B cell (primary cell): ENCODE data around the gene KRT82. TPM values are rescaled to one million over a fixed set of nuclear protein-coding genes. Genes with fewer than 3 reads are reported as not detected.

ENCODE experiments used
- ATAC-seq: fragments of 200-7000 bp; cut with Tn5 transposase; one replicate; pipeline ENCODE4 v1.10.0; 2021; ENCODE audit warnings: low read depth, mild to moderate bottlenecking, moderate number of reproducible peaks, moderate library complexity
- CTCF ChIA-PET: fragments of 350-600 bp; sonication (Branson Sonifier 250); formaldehyde crosslinking; loops from one replicate; lab custom pipeline; 2021; ENCODE audit warnings: antibody characterized with exemption, inconsistent platforms; lab: Charles Lee
- POLR2A ChIA-PET: fragments of 350-600 bp; sonication (Branson Sonifier 250); formaldehyde crosslinking; loops from one replicate; lab custom pipeline; 2021; ENCODE audit warnings: antibody characterized with exemption; lab: Charles Lee
- DNase-seq: peaks from one replicate; pipeline ENCODE4 v3.0.0; 2013
- H2AFZ ChIP-seq: 2 replicates; pipeline ENCODE4 v1.6.1; 2012; ENCODE audit warnings: mild to moderate bottlenecking, low read depth, low read length; ENCODE audit not compliant: insufficient read depth, poor library complexity, severe bottlenecking
- H3K27ac ChIP-seq, 2 donors: 1 replicate in 1 of 2; 2 replicates in 1 of 2; pipeline ENCODE4 v1.5.1; 2012 to 2013; ENCODE audit warnings: low read length in 2 of 2, mild to moderate bottlenecking in 2 of 2, moderate library complexity in 1 of 2
- H3K27me3 ChIP-seq, 4 experiments: fragments of 200-600 bp in 1 of 4; sonication (generic) in 1 of 4; replicated peaks in 1 of 4; 1 replicate in 2 of 4; 2 replicates in 2 of 4; pipeline versions ENCODE4 v1.6.1 to v1.7.0; 2013 to 2016; ENCODE audit warnings: low read length in 3 of 4, mild to moderate bottlenecking in 2 of 4, mixed read lengths in 1 of 4, moderate library complexity in 1 of 4; ENCODE audit not compliant: insufficient read depth in 4 of 4, control insufficient read depth in 3 of 4; ENCODE audit errors: control extremely low read depth in 1 of 4
- H3K36me3 ChIP-seq, 2 experiments: replicated peaks in 1 of 2; 1 replicate in 1 of 2; 2 replicates in 1 of 2; pipeline versions ENCODE4 v1.6.1 to v1.7.1; 2013; ENCODE audit warnings: low read length in 1 of 2; ENCODE audit not compliant: insufficient read depth in 2 of 2, control insufficient read depth in 1 of 2; ENCODE audit errors: control extremely low read depth in 1 of 2, extremely low read depth in 1 of 2
- H3K4me1 ChIP-seq, 2 donors: fragments of 200-600 bp in 1 of 2; sonication (generic) in 1 of 2; 1 replicate in 1 of 2; 2 replicates in 1 of 2; pipeline versions ENCODE4 v1.5.1 to v1.6.1; 2013 to 2017; ENCODE audit warnings: low read length in 2 of 2; ENCODE audit not compliant: control insufficient read depth in 2 of 2, insufficient read depth in 2 of 2
- H3K4me2 ChIP-seq: replicated peaks from 2 replicates; pipeline ENCODE3; 2012; ENCODE audit warnings: mild to moderate bottlenecking, low read depth, low read length; ENCODE audit not compliant: poor library complexity, severe bottlenecking
- H3K4me3 ChIP-seq, 5 experiments: fragments of 200-600 bp in 1 of 5; sonication (generic) in 1 of 5; 1 replicate in 3 of 5; 2 replicates in 2 of 5; pipeline versions ENCODE4 v1.5.1 to v1.7.0; 2011 to 2016; ENCODE audit warnings: low read length in 4 of 5, mild to moderate bottlenecking in 4 of 5, low read depth in 2 of 5, control low read depth in 1 of 5, moderate library complexity in 1 of 5; ENCODE audit not compliant: insufficient read depth in 1 of 5; ENCODE audit errors: control extremely low read depth in 1 of 5, extremely low read depth in 1 of 5
- H3K79me2 ChIP-seq: fragments of 200-600 bp; sonication (generic); one replicate; pipeline ENCODE4 v1.6.0; 2016; ENCODE audit warnings: low read length; ENCODE audit not compliant: control insufficient read depth, insufficient read depth
- H3K9ac ChIP-seq: fragments of 200-600 bp; sonication (generic); 2 replicates; pipeline ENCODE4 v1.6.1; 2017; ENCODE audit warnings: mild to moderate bottlenecking, low read length, moderate library complexity
- H3K9me3 ChIP-seq, 3 donors: one replicate each; pipeline versions ENCODE4 v1.6.1 to v1.7.1; 2013; ENCODE audit warnings: low read length in 2 of 3; ENCODE audit not compliant: control insufficient read depth in 2 of 3, insufficient read depth in 1 of 3; ENCODE audit errors: control extremely low read depth in 1 of 3
- H4K20me1 ChIP-seq: 2 replicates; pipeline ENCODE4 v1.6.0; 2012; ENCODE audit warnings: mild to moderate bottlenecking, low read length; ENCODE audit not compliant: insufficient read depth, control insufficient read depth, poor library complexity, severe bottlenecking
- H3K27ac Mint-ChIP-seq: one replicate; pipeline ENCODE4 v1.8.0; 2021; ENCODE audit warnings: mixed read lengths
- H3K27me3 Mint-ChIP-seq: one replicate; pipeline ENCODE4 v1.8.0; 2021; ENCODE audit warnings: mixed read lengths
- H3K4me1 Mint-ChIP-seq: one replicate; pipeline ENCODE4 v1.8.0; 2021; ENCODE audit warnings: mixed read lengths
- H3K4me3 Mint-ChIP-seq: one replicate; pipeline ENCODE4 v1.8.0; 2021; ENCODE audit warnings: mixed read lengths
- H3K9me3 Mint-ChIP-seq: one replicate; pipeline ENCODE4 v1.8.0; 2022; ENCODE audit warnings: mixed read lengths; ENCODE audit not compliant: insufficient read depth
- EZH2 ChIP-seq: IDR thresholded peaks from 2 replicates; pipeline ENCODE4 v1.6.1; 2012; ENCODE audit warnings: borderline replicate concordance, low read depth, mild to moderate bottlenecking, moderate library complexity, low read length; ENCODE audit not compliant: insufficient read depth, poor library complexity, severe bottlenecking
- WGBS: methylation state at CpG from one replicate; pipeline ENCODE4 v1.1.5; 2013; ENCODE audit warnings: missing lambda C conversion rate; ENCODE audit not compliant: insufficient coverage; 5-methylcytosine and 5-hydroxymethylcytosine counted together
- intact Hi-C: fragments of 100-400 bp; cut with micrococcal nuclease; formaldehyde crosslinking; loops from one replicate; pipeline ENCODE4 v1.10.0; 2022
- polyA plus RNA-seq: library from polyadenylated mRNA; depleted of rRNA; stranded (reverse); fragments of >200 nt; gene quantifications from 2 replicates; pipeline ENCODE4 v1.2.3, GENCODE V29; 2012
- total RNA-seq, 2 donors: library from RNA; stranded (reverse); fragments of 120-200 nt in 1 of 2; gene quantifications; 1 replicate in 1 of 2; 2 replicates in 1 of 2; pipeline versions ENCODE4 v1.2.3 to v1.2.4, GENCODE V29; 2013 to 2022
- TF ChIP-seq, protein P1 (sequence below): fragments of 200-600 bp; IDR thresholded peaks from one replicate; pipeline ENCODE4 v1.8.0; 2022; ENCODE audit warnings: antibody characterized with exemption, mild to moderate bottlenecking

Gene KRT82
- total and polyA plus RNA-seq, 2 donors (not counting 1 experiment from before 2014, with no cell fraction given): not detected

DNA sequence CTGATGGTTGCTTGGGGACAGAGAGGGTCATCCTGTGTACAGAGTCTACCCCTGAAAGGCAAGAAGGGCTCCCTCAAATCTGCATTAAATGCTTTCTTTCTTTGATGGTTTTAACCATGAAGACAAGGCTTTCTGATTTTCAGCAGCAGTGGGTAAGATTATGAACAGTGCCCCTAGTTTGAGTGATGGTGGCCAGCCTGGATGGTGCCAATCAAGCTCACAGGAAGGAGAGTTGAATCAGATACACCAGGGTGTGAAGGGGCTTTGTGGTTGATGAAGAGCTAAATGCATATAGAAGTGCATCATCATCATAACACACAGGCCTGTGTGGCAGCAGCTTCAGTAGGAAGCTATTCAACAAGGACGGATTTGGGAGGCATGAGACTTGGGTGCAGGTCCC, 44.6 kb downstream of the KRT82 start:
- H3K79me2 ChIP-seq: no peaks in the 10 kb centered on the region
- intact Hi-C loops: no loop called here
- Mint-ChIP-seq H3K9me3 (no peaks in the 10 kb centered on the region), H3K4me3 (no peak overlapping the region), H3K27me3 (peaks cover 6% of the 10 kb centered on the region), H3K4me1 (peaks cover 28% of the 10 kb centered on the region), H3K27ac (no peak overlapping the region)
- H3K4me2 ChIP-seq: no peak overlapping the region
- peaks cover 20 to 21% of the 10 kb centered on the region in 2 donors for H3K4me1 ChIP-seq
- H3K4me3 ChIP-seq: no peak overlapping the region
- CTCF ChIA-PET: interaction anchor here (0.9 kb wide), 1 partner anchor 8 kb away, joined by 3 read pairs; no protein-coding TSS in a partner anchor
- ATAC-seq (no peak), DNase-seq (no peak)
- no peak overlapping the region for H2AFZ ChIP-seq
- TF ChIP-seq, protein P1, sequence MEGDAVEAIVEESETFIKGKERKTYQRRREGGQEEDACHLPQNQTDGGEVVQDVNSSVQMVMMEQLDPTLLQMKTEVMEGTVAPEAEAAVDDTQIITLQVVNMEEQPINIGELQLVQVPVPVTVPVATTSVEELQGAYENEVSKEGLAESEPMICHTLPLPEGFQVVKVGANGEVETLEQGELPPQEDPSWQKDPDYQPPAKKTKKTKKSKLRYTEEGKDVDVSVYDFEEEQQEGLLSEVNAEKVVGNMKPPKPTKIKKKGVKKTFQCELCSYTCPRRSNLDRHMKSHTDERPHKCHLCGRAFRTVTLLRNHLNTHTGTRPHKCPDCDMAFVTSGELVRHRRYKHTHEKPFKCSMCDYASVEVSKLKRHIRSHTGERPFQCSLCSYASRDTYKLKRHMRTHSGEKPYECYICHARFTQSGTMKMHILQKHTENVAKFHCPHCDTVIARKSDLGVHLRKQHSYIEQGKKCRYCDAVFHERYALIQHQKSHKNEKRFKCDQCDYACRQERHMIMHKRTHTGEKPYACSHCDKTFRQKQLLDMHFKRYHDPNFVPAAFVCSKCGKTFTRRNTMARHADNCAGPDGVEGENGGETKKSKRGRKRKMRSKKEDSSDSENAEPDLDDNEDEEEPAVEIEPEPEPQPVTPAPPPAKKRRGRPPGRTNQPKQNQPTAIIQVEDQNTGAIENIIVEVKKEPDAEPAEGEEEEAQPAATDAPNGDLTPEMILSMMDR: no peak
- TF ChIP-seq EZH2: no peak
- peaks cover 0 to 5% (median 0%) of the 10 kb centered on the region in 4 experiments for H3K27me3 ChIP-seq
- H4K20me1 ChIP-seq: no peaks in the 10 kb centered on the region
- no peak overlapping the region for H3K9ac ChIP-seq
- no peaks in the 10 kb centered on the region for H3K9me3 ChIP-seq
- 100% methylated on average over 1 of the region's 1 CpG for WGBS
- POLR2A ChIA-PET: no interaction called here
- no peaks in the 10 kb centered on the region for H3K36me3 ChIP-seq
- no peak overlapping the region for H3K27ac ChIP-seq

DNA sequence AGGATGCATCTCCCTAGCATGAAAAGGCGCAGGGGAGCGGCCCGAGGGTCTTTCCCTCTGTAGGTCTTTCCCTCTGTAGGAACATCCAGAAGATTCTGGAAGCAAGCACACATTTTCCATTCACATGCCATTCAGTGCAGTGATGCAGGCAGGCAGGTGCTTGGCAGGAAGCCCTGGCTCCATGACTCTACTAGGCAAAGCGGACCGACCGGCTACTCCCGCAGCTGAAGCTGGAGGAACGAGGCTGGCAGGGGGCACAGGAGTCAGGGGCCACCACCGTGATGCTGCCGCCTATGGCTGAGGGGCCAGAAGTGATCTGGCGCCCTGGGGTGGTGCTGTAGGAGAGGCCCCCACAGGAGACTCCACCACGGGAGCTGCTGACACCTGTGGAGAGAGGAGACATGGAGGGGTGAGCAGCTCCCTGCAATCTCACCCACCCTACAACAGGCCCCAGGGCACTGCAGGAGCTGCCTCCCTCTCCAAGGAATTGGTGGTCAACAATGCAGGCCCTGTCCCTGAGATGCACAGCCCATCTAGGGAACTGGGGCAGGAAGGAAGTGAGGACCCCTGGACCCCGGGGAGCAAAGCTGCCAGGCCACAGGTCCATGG, 45.4 kb downstream of the KRT82 start:
- no peak overlapping the region for H3K9ac ChIP-seq
- H4K20me1 ChIP-seq: no peaks in the 10 kb centered on the region
- no peak for DNase-seq
- no peak for TF ChIP-seq EZH2
- TF ChIP-seq, protein P1: no peak
- intact Hi-C loops: no loop called here
- ChIA-PET POLR2A (no interaction called here), CTCF (no interaction called here)
- no peaks in the 10 kb centered on the region for H3K9me3 ChIP-seq
- H3K79me2 ChIP-seq: no peaks in the 10 kb centered on the region
- H3K27ac ChIP-seq: no peak overlapping the region
- ATAC-seq: no peak
- Mint-ChIP-seq H3K4me1 (peaks cover 28% of the 10 kb centered on the region), H3K27ac (no peak overlapping the region), H3K4me3 (no peak overlapping the region), H3K9me3 (no peaks in the 10 kb centered on the region), H3K27me3 (peaks cover 4% of the 10 kb centered on the region)
- H3K4me3 ChIP-seq: no peak overlapping the region
- H3K27me3 ChIP-seq: peaks cover 0 to 5% (median 0%) of the 10 kb centered on the region in 4 experiments
- 93% methylated on average over 11 of the region's 13 CpGs for WGBS
- H3K4me1 ChIP-seq: peaks cover 20 to 21% of the 10 kb centered on the region in 2 donors
- no peak overlapping the region for H2AFZ ChIP-seq
- H3K4me2 ChIP-seq: no peak overlapping the region
- no peaks in the 10 kb centered on the region for H3K36me3 ChIP-seq
